OCI-LY7 (cell line): ENCODE results near the gene PTTG1.

ENCODE experiments used
- EZH2phosphoT487 ChIP-seq: fragments of 200-600 bp; sonication (generic); IDR thresholded peaks from 2 replicates; pipeline ENCODE4 v1.6.1; 2018; ENCODE audit warnings: low read depth, borderline replicate concordance, mild to moderate bottlenecking, mixed run types, antibody characterized with exemption, low read length, moderate library complexity, mixed read lengths
- TF ChIP-seq, protein P1 (sequence below): fragments of 200-600 bp; sonication (generic); conservative IDR thresholded peaks from 2 replicates; pipeline ENCODE4 v1.5.1; 2014; ENCODE audit warnings: mild to moderate bottlenecking, antibody characterized with exemption, low read length, moderate library complexity, mixed read lengths

DNA sequence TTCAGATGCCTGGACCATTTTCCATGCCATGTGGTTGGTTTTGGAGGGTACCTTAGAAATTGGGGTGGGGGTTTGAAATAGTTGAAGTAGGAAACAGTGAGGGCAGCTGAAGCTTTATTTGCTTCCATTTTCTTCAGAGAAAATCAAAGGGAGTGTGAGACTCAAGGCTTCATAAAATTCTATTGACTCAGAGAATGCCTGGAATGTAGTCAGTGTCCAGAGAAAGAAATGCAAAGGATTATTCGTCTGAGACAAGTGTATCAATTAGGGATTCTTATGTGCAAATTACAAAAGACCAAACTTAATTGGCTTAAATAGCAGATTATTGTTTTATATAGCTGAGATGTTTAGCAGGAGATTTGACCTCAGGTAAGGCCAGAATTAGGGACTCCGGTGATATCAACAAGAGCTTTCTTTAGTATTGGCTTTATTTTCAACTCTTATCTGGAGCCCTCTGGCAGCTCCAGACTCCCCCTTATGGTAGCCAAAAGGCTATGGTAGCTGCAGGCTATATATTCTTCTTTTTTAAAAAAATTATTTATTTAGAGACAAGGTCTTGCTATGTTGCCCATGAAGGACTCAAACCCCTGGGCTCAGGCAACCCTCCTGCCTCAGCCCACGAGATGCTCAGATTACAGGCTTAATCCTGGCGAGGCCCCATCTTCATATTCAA, 38.9 kb downstream of the PTTG1 start:
- TF ChIP-seq, protein P1, sequence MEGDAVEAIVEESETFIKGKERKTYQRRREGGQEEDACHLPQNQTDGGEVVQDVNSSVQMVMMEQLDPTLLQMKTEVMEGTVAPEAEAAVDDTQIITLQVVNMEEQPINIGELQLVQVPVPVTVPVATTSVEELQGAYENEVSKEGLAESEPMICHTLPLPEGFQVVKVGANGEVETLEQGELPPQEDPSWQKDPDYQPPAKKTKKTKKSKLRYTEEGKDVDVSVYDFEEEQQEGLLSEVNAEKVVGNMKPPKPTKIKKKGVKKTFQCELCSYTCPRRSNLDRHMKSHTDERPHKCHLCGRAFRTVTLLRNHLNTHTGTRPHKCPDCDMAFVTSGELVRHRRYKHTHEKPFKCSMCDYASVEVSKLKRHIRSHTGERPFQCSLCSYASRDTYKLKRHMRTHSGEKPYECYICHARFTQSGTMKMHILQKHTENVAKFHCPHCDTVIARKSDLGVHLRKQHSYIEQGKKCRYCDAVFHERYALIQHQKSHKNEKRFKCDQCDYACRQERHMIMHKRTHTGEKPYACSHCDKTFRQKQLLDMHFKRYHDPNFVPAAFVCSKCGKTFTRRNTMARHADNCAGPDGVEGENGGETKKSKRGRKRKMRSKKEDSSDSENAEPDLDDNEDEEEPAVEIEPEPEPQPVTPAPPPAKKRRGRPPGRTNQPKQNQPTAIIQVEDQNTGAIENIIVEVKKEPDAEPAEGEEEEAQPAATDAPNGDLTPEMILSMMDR, result peak; percentile 64
- TF ChIP-seq EZH2phosphoT487, result no peak
